GM18526 (cell line): ENCODE results near the gene COL24A1.

Experiments used
- POLR2A ChIP-seq: IDR thresholded peaks from 3 replicates; pipeline ENCODE4 v1.6.1; 2011; ENCODE audit not compliant: insufficient read length; ENCODE audit errors: extremely low read depth

Gene COL24A1

DNA sequence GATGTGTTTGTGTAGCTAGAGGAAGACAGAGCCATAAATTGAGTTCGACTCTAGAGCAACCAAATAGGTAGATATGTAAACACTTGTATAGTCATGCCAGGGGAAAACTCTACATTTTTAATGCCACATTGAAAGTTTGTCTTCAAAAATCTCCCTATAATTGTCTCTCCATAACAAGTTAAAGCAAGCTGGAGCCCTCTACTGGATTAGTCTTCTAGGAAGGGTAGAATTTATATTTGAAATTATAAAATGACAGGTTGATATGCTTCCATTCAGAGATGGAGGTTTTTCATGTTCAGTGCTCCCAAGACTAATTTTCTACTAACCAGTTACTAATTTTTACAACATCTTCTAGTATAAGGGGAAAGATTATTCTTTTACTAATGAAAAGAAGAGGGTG, 13.1 kb upstream of the COL24A1 start:
- no peak for TF ChIP-seq POLR2A

GRCh38 chr1:86159800-86160199, 3.2 kb upstream of the COL24A1 start:
- no peak for TF ChIP-seq POLR2A

DNA sequence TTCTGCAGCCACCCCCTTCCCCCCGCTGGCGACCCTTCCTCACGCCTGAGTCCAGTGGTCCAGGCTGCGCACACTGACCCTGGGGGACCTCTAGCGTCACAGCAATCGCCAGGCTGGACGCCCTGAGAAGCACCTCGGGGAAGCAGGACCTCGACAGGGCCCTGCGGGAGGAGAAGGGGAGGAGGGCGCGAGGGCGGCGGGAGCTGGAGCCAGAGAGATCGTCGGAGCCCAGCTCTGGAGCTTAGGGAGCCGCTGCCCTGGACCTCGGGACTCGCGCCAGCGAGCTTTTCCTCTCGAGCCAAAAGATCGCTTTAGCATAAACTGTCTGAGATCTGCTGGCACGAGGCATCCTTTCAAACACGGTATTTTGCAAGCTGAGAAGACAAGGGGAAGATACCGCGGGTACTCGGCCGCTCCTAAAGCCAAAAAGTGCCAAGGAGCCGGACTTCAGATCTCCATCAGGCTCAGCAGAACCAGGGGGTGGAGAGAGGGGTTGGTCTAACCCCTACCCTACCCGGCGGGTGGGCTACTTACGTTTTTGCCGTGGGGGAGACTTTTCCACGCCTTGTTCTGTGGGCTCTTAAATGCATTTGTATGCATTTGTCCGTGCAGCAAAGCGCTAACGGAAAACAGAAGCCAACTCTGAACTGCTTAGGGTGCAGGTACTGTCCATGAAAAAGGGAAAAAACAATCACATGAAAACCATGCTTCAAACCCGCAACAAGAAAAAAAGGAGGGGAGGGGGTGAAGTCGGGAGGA, 586 bp downstream of the COL24A1 start:
- no peak for TF ChIP-seq POLR2A

GRCh38 chr1:86155051-86155806, 1.3 kb downstream of the COL24A1 start:
- TF ChIP-seq POLR2A = no peak

DNA sequence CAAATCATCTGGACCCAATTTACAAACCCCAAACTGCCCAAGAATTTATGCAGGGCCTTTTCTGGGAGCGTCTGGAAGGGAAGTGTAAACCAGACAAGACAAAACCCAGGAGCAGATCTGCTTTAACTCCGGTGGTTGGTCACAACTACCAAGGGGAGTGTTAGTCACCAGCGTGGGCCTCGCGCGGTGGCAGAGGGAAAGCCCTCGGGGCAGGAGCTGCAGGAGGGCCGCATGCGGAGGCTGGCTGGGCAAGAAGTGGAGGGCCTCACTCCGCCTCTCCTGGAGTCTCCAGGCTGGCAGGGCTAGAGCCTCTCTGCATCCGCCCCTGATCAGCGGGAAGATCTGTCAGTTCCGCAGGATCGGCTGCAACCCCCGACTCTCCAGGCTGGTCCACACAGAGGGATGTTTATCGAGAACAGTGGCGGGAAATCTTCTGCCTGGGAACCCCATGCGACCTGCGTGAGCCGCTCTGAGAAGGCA, 2.0 kb downstream of the COL24A1 start:
- TF ChIP-seq POLR2A = no peak

DNA sequence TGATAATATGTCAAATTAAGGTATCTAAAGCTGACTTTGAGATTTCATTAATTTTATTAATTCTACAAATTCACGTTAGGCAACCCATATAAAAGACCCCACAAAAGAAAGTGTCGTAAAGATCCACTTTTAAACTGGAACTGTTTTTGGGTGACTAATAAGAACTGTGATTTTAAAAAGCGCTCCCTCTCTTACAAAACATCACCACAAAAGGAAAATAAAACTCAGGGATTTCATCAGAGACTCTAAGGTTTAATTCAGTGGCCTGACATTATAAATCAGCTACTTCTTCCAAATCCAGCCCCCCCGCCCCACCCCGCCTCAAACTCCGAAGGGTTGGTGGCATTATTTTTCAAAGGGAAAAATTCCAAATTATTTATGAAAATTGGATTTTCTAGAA, 2.7 kb downstream of the COL24A1 start:
- no peak for TF ChIP-seq POLR2A

- no peak for TF ChIP-seq POLR2A
Measured at GRCh38 chr1:86152887-86153286, 3.7 kb downstream of the COL24A1 start.

DNA sequence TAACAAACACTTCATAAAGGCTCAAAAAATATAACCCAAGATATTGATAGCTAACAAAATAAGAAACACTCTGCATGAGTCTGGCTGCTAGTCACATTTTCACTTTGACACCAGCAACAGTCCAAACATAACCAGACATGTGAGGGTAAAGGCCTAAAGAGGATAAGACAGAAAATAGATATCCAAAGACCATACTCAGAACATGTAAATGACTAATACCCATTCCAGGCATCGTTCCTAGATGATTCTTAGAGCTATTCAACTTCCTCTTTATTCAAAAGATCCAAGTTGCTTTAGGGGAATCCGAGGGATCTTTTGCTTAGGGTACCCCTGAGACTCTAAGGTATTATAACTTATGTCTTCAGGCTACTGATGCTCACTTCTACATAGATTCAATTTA, 5.1 kb downstream of the COL24A1 start:
- TF ChIP-seq POLR2A = no peak

GRCh38 chr1:86150553-86151055, 6.0 kb downstream of the COL24A1 start:
- TF ChIP-seq POLR2A = no peak

GRCh38 chr1:86149591-86149990, 7.0 kb downstream of the COL24A1 start:
- no peak for TF ChIP-seq POLR2A

DNA sequence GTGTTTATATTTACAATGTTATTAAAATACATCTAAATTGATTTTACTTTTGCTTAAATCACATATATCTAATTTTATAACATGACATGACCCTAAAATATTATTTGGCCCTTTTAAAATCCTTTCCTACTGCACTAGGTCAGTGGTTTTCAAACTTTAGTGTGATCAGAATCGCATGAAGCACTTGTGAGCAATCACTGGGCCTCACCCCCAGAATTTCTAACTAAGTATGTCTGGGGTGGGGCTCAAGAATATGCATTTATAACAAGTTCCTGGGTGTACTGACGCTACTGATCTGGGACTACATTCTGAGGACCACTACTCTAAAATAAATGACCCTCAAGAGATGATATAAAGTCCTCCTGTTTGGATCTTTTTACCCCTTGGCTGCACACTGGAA, 8.8 kb downstream of the COL24A1 start:
- no peak for TF ChIP-seq POLR2A

GRCh38 chr1:86146566-86146965, 10.0 kb downstream of the COL24A1 start:
- no peak for TF ChIP-seq POLR2A

GRCh38 chr1:86140281-86140880, 16.2 kb downstream of the COL24A1 start:
- TF ChIP-seq POLR2A = no peak

DNA sequence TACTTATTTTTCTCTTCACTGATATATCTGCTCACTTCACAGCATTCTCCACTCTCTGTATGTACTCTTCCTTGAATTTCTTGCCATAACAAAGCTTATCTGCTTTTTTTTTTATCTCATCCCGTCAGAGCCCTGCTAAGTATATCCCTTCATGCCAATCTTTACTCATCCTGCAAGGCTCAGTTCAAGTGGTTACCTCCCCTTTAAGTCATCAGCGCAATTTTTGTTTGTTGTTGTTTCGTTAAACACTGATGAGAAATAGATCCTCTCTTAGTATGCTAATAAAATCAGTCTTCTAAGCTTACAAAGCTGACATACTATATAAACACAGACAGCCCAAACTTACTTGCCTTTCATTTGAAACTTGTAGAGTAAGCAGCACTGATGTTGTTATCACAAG, 17.8 kb downstream of the COL24A1 start:
- no peak for TF ChIP-seq POLR2A

- no peak for TF ChIP-seq POLR2A
Measured at GRCh38 chr1:86137436-86137835, 19.1 kb downstream of the COL24A1 start.
